HG02852 (cell line): ENCODE measurements around the gene SYDE2.
"Not testable (repeated sequence)": the region's sequence is repeated elsewhere in the genome, so short reads cannot be mapped to it uniquely, and the experiment has no call there.

Source experiments
- ATAC-seq: cut with Tn5 transposase; IDR thresholded peaks from one replicate; pipeline ENCODE4 v1.9.1; 2021; ENCODE audit warnings: mild to moderate bottlenecking, moderate library complexity; ENCODE audit not compliant: unreplicated experiment

The SYDE2 gene, protein sequence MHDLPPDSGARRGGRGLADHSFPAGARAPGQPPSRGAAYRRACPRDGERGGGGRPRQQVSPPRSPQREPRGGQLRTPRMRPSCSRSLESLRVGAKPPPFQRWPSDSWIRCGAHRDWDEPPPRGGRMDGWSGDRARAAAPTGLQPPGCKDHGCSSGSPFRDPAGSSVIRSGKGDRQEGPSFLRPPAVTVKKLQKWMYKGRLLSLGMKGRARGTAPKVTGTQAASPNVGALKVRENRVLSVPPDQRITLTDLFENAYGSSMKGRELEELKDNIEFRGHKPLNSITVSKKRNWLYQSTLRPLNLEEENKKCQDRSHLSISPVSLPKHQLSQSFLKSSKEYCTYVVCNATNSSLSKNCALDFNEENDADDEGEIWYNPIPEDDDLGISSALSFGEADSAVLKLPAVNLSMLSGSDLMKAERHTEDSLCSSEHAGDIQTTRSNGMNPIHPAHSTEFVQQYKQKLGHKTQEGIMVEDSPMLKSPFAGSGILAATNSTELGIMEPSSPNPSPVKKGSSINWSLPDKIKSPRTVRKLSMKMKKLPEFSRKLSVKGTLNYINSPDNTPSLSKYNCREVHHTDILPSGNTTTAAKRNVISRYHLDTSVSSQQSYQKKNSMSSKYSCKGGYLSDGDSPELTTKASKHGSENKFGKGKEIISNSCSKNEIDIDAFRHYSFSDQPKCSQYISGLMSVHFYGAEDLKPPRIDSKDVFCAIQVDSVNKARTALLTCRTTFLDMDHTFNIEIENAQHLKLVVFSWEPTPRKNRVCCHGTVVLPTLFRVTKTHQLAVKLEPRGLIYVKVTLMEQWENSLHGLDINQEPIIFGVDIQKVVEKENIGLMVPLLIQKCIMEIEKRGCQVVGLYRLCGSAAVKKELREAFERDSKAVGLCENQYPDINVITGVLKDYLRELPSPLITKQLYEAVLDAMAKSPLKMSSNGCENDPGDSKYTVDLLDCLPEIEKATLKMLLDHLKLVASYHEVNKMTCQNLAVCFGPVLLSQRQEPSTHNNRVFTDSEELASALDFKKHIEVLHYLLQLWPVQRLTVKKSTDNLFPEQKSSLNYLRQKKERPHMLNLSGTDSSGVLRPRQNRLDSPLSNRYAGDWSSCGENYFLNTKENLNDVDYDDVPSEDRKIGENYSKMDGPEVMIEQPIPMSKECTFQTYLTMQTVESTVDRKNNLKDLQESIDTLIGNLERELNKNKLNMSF

DNA sequence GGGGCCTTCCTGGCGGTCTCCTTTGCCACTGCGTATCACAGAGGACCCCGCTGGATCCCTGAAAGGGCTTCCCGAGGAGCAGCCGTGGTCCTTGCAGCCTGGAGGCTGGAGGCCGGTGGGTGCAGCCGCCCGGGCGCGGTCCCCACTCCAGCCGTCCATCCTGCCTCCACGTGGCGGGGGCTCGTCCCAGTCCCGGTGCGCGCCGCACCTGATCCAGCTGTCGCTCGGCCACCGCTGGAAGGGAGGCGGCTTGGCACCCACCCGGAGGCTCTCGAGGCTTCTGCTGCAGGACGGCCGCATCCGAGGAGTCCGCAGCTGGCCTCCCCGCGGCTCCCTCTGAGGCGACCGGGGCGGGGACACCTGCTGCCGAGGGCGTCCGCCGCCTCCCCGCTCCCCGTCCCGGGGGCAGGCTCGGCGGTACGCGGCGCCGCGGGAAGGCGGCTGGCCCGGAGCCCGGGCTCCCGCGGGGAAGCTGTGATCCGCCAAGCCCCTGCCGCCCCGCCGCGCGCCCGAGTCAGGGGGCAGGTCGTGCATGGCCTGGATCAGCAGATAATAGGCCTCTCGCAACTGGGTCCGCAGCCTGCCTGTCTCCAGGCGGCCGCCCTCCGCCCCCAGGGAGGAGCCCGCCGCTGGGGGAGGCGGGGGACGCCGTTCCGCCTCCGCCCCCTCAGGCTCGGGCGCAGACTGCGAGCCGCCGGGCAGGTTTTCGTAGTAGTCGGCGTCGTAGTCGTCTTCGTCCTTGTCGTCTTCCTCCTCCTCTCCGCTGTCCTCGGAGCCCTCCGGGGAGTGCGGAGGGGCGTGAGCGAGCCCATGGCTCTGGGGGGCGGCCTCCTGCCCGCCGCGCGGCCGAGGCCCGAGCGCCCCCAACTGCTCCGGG is at the start of gene SYDE2:
SYDE2 (minus strand) TSS at position 554 of the 877 bp plus-strand sequence; CDS start at position 534, 20 bp downstream.
- ATAC-seq = peak; percentile 80

DNA sequence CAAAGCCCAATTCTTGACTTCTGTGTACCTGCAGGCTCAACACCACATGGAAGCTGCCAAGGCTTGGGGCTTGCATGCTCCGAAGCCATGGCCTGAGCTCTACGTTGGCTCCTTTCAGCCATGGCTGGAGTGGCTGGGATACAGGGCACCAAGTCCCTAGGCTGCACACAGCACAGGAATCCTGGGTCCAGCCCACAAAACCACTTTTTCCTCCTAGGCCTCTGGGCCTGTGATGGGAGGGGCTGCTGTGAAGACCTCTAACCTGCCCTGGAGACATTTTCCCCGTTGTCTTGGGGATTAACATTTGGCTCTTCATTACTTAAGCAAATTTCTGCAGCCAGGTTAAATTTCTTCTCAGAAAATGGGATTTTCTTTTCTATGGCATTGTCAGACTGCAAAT is 48.2 kb upstream of the SYDE2 start:
- ATAC-seq = not testable (repeated sequence)

DNA sequence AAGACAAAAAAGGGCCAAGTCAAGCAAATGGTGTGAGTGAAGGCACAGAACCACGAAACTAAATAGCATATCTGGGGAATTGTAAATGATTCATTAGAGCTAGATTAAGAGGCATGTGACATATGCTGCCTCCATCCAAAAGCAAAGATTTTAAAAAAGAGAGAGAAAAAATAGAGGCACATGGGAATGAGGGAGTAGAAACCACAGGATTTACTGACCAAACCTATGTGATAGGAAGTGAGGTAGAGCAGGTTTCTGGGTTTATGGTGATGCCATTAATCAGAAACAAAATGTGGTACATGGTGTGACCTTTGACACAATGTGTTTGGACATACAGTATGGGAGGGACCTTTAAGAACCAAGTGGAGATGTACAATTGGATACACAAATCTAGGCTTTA is 45.1 kb upstream of the SYDE2 start:
- no peak for ATAC-seq

DNA sequence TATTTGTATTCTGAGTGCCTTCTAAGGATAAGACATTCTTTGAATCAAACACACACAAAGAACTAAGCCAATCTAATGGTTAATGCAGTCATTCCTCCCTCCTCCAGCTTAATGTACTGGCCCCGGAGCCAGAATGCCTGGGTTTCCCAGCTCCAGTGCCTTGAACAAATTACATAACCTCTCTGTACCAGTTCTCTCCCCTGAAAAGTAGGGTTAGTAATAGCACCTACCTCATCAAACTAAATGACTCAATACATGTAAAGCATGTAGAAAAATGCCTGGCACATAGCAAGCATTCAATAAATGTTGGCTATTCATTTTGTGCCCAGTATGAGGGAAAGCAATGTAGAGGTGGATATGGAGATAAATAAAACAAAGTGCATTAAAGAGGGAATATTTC is 44.6 kb upstream of the SYDE2 start:
- no peak for ATAC-seq

DNA sequence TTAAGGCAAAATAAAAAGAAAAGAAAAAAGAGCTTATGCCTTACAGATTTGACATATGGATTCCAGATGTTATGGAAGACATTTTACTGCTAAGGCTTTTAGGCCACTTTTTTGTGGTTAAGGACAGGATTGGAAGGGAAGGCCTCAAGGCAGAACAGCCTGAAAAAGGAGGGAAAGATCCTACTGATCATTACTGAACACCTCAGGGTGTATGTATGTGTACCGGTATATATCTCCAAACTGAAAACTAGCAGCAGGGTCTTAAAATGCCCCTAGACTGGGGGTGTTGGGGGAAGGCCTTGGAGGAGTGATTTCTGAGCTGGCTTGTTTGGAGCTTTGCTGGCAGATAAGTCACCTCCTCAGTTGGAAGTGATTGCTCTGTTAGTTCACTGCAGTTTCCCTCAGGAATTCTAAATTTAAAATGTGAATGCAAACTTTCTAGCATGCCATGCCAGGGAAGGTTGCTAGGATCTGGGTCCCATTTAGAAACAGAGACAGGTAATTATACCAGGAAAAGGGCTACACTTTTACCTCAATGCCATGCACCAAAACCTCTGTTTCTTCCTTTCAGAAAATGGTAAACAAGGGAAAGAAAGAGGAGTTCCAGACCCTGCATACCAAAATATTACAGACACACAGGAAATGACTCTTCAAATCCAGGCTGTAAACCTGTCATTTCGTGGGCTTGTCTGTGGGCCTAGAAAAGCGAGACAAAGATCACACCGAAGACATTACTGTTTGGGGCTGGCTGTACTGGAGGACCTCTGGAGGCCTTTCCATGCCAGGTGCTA is 43.6 kb upstream of the SYDE2 start:
- ATAC-seq = no peak

DNA sequence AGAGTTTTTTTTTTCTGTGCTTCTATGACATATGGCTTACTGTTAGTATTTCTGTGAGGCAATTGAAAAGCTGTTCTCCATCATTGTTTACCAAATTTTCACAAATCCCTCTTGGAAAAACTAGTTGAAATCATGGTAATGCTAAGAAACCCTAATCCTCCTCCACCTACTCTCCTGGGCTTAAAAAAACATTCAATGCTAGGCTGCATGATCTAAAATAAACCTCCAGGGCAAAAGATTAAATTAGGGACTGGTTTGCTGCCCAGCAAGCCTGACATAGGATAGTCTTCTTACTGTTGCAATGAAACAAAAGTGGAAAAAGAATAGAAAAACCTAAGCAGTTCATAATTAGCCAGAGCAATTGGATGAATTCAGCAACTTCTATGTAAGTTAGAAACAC is 42.6 kb upstream of the SYDE2 start:
- ATAC-seq = no peak

DNA sequence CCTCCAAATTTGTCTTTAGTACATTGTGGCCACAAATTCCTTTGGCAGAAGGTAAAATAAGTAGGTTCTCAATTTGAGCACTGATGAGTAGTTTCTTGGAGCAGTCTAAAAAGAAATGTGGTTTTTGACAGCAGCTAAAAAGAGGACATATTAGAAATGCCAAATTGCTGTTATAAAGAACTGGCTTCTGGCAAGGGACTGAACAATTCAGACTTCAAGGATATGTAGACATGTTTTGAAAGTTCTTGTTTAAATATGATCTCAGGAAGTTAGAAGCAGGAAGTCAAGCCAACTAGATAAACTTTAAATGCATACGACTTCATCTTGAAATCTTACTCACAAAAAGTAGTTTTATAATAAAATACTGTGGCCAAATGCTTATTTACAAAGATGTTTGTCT is 39.8 kb upstream of the SYDE2 start:
- ATAC-seq = no peak

DNA sequence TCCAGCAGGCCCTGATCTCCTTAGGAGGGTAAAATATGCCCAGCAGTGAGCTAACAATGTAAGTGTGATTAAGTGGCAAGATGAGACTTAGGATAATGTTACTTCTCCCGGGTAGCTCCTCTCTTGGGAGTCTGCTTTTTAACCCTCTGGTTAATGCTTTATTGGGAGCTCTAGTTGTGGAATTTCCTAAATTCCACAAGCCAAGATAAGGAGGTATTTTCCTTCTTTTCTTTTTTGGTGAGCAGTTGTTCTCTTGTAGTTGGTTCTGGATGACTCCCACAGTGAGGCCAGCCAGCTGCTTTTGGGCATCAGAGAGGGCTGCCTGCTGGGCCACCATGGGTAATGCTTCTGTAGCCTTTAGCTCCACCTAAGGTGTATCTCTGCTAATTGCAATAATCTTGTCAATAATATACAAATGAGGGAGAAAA is 39.4 kb upstream of the SYDE2 start:
- ATAC-seq = no peak

DNA sequence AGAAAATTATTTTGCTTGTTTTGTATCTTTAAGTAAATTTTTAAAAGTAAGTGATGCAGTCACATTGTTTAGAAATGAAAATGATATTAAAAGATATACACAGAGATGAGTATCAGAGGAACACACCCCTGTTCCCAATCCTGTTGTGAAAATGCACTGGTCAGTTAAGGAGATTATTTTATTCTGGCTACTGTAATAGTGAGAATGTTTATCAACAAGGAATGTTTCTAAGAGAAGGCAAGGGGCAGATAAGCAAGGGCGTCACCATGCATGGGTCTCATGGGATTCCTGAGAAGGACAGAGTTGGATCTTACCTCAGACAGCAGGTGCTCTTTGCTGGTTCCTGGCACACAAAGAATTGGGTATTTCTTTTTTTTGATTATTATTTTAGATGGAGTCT is 36.8 kb upstream of the SYDE2 start:
- ATAC-seq = no peak

DNA sequence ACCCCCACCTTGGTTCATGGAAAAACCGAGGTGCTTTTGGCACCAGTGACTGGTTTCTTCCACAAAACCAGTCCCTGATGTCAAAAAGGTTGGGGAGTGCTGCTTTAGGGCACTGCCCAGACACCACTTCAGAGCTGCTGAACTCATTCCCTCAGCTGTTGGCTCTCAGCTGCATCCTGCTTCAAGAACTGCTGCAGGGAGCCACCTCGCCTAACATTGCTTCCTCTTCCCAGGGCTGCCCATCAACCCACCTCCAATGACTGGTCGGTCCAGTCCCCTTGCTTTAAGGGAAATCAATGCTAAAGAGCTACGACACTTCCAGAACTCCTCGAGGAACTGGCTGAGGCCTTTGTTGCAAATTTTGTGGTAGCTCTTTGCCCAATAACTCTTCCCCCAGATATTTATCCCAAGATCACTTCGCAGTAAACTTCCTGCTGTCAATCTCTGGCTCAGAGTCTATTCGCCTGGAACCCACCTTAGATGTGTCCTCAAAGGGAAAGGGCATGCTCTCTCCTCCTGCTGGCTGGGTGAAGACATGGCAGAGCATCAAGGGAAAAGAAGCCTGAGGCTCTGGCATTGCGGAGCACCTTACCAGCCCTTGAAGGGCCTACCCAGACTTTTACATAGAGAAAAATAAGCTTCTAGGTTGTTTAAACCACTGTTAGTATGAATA is 29.6 kb upstream of the SYDE2 start:
- no peak for ATAC-seq

DNA sequence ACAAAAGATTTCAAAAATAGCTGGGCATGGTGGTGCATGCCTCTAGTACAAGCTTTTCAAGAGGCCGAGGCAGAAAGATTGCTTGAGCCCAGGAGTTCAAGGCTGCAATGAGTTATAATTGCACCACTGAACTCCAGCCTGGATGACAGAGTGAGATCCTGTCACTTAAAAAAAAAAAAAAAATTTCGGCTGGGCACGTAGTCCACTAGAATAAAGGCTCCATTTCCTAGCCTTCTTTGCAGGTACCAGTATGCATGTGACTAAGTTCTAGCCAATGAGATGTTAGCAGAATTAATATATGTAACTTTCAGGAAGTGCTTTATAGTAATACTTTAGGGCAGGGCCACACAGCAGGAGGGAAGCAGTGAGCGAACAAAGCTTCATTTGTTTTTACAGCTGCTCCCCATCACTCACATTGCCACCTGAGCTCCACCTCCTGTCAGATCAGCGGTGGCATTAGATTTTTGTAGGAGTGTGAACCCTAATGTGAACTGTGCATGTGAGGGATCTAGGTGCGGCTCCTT is 28.8 kb upstream of the SYDE2 start:
- no peak for ATAC-seq

DNA sequence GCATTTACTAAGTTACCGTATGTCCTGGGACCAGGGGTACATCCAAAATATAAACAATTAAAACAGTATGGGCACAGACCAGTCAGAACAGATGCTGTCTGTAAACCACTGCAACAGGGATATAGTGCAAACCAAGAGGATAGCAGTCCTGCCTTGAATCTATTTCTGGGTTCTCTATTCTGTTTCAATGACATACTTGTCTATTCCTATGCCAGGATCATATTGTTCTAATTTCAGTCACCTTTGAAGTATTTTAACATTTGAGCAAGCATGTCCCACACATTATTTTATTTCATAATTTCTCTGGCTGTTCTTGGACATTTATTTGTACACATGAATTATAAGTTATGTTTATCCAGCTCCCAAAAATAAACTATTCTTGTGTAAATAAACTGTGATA is 28.2 kb upstream of the SYDE2 start:
- no peak for ATAC-seq

DNA sequence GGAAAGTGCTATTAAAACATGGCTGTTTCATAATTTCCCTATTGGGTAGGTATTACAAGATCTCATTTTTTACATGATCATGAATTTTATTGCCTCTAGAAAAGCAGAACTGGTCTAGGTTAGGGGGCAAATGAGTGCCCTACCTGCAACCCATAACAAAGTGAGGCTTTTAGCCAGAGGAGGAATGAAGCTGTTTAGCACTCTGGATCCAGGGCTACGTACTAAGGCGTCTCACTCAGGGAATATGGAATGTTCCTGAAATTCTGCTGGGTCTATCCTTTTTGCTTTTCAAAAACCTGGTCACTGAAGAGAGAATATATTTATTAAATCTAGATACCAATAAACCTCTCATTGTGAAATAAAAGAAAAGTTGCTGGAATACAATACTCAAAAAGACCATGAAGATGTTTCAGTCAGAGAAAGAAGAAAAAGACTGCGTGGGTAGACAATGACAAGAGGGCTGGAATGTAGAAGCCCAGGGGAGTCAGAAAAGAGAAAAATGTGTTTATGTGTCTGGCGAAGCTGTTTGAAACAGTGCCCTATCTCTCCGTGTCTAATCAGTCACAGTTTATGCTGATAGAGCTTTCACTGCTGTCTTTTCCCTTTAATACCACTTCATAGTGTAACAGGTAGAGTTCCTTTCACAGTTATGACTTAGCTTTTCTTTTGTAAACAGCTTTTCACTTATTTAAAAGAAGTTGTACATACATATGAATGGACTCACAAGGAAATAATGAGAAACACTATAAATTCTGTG is 25.0 kb upstream of the SYDE2 start:
- no peak for ATAC-seq

DNA sequence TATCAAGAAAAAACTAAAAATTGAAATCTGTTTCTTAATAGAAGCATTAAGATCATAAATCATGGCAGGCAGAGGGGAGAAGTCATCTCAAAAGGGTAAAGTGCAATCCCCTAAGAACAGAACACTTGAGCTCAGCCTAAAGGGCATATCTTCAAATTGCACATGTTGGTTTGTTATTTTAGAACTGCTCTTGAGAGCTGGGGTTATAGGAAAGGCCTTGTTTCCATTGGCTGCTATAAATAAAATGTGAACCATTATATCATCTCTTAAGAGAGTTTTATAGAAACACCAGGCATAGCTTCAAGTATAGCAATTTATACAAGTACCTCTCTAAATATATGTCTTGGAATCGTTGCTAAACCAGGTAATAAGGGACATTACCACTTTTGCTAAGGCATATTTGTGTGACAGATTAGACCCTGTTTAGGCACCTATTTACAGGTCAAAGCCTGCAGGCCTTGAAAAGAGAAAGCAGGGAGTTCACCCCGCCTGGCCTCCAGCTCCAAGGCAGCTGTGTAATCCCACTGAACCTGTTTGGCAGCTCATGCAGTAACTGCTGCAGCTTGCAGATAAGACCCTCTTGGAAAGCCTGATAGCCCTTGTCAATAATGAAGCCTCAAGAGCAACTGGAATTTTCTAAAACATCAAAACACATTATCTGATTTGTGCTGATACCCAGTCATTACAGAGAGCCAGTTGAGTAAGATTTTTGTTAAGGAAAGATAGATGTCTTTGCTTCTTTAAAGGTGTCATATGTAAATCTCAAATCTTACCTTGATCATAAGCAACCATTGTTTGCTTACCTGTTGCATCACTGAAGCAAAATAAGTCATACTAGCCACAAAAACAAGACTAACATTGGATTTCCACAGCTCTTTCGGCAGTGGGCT is 24.2 kb upstream of the SYDE2 start:
- no peak for ATAC-seq

DNA sequence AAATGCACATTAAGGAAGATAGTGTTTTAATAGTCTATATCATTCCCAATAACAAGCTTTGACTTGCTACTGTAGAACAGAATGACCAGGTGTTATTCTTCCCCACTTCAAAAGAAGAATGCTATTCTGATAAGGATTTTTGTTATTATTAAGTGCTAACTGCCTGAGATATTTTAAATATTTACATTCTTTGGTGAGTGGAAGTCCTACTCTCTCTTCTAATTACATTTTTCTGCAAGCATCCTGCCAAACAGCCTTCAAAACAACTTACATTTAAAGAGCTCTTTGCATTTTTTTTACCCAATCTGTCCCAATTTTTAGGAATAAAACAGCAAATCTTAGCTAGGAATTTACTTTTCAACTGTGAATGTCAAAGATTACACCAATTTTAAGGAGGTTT is 23.5 kb upstream of the SYDE2 start:
- no peak for ATAC-seq

DNA sequence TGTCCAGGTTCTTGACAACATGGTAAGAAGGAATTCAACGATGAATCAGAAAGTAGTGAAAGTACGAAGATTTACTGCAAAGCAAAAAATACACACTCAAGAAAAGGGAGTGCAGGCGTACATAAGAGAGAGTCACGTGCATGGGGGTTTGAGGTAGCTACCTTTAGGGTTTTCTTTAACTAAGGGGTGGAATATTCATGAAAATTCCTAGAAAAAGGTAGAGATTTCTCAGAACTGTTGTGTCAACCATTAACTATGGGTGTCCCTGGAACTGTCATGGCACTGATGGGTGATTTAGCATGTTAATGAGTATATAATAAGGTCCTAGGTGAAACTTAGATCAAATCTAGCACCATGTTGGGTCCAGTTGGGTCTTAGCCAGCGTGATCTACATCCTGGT is 22.5 kb upstream of the SYDE2 start:
- ATAC-seq = no peak

DNA sequence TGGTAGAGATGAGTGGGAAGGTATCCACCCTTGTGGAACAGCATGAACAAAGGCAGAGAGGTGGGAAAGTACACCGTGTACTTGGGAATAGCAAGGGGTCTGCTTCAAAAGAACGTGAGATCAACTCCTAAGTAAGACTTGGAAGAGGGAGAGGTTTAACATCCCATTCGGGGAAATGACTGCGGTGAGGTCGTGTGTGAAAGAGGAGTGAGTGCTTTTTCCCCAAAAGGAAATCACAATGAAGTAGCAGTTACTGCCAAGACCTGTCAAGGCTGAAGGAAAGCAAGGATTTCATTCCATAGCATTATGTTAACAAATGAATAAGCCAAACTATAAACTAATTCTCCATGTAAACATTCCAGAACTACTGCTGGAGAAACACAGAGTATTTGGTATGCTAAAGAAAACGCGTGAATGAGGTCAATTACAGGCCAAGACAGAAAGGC is 20.0 kb upstream of the SYDE2 start:
- no peak for ATAC-seq
